Calu3 (cell line): Measurements from ENCODE around the gene EXOSC1. TPM values are rescaled to one million over a fixed set of nuclear protein-coding genes. Genes with fewer than 3 reads are reported as not detected.

Experiments
- BruUV-seq: library from RNA; stranded (reverse); fragments of 400-500 nt; replicated peaks from 2 replicates; lab custom pipeline; 2021; lab: Mats Ljungman, UMichigan
- CTCF ChIA-PET: fragments of 300-600 bp; sonication (Branson Sonifier 250); formaldehyde crosslinking; loops from one replicate; lab custom pipeline; 2022; ENCODE audit warnings: antibody characterized with exemption; lab: Charles Lee
- DNase-seq: peaks from one replicate; pipeline ENCODE4 v3.0.0; 2022
- H3K27ac Mint-ChIP-seq: one replicate; pipeline ENCODE4 v1.8.0; 2022; ENCODE audit warnings: mixed read lengths; ENCODE audit not compliant: unreplicated experiment
- H3K27me3 Mint-ChIP-seq: one replicate; pipeline ENCODE4 v1.8.0; 2022; ENCODE audit warnings: mixed read lengths; ENCODE audit not compliant: unreplicated experiment
- H3K36me3 Mint-ChIP-seq: one replicate; pipeline ENCODE4 v1.8.0; 2022; ENCODE audit warnings: mild to moderate bottlenecking, moderate library complexity, mixed read lengths; ENCODE audit not compliant: insufficient read depth, unreplicated experiment
- H3K4me1 Mint-ChIP-seq: one replicate; pipeline ENCODE4 v1.8.0; 2022; ENCODE audit warnings: mild to moderate bottlenecking, low read depth, mixed read lengths; ENCODE audit not compliant: unreplicated experiment
- H3K4me3 Mint-ChIP-seq: one replicate; pipeline ENCODE4 v1.8.0; 2022; ENCODE audit warnings: mild to moderate bottlenecking, low read depth, moderate library complexity, mixed read lengths; ENCODE audit not compliant: unreplicated experiment
- H3K9me3 Mint-ChIP-seq: one replicate; pipeline ENCODE4 v1.8.0; 2022; ENCODE audit warnings: low read depth, mixed read lengths; ENCODE audit not compliant: unreplicated experiment
- intact Hi-C: fragments of 100-400 bp; cut with micrococcal nuclease; formaldehyde crosslinking; loops from one replicate; pipeline ENCODE4 v1.10.0; 2022; ENCODE audit not compliant: unreplicated experiment
- total RNA-seq: library from RNA; stranded (reverse); gene quantifications from 2 replicates; pipeline ENCODE4 v1.2.3, GENCODE V29; 2022
- TF ChIP-seq, protein P1 (sequence below): fragments of 200-600 bp; IDR thresholded peaks from one replicate; pipeline ENCODE4 v1.8.0; 2022; ENCODE audit warnings: antibody characterized with exemption; ENCODE audit not compliant: unreplicated experiment

Gene EXOSC1
- total RNA-seq, 1 experiment from 2014 or later, result 29.5 TPM

DNA sequence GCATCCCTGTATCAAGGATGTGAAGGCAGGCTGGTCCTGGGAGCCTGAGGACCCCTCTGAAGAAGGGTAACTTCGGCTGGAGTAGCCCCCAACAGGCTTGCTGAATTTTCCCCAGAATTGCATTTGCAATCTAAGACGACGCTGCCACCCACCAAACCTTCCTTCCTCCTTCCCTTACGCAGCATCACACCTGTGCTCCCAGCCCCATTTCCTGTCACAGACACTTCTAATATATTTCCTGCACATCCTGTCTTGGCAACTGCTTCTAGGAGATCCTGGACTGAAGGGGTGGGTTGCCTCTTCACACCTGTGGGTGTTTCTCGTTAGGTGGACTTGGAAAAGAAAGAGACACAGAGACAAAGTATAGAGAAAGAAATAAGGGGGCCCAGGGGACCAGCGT, 29.2 kb downstream of the EXOSC1 start:
- H3K4me3 Mint-ChIP-seq, result no peak overlapping the region
- no peak for DNase-seq
- H3K4me1 Mint-ChIP-seq, result peaks cover 8% of the 10 kb centered on the region
- H3K36me3 Mint-ChIP-seq, result no peaks in the 10 kb centered on the region
- CTCF ChIA-PET, result no interaction called here
- intact Hi-C loops, result no loop called here
- TF ChIP-seq, protein P1, sequence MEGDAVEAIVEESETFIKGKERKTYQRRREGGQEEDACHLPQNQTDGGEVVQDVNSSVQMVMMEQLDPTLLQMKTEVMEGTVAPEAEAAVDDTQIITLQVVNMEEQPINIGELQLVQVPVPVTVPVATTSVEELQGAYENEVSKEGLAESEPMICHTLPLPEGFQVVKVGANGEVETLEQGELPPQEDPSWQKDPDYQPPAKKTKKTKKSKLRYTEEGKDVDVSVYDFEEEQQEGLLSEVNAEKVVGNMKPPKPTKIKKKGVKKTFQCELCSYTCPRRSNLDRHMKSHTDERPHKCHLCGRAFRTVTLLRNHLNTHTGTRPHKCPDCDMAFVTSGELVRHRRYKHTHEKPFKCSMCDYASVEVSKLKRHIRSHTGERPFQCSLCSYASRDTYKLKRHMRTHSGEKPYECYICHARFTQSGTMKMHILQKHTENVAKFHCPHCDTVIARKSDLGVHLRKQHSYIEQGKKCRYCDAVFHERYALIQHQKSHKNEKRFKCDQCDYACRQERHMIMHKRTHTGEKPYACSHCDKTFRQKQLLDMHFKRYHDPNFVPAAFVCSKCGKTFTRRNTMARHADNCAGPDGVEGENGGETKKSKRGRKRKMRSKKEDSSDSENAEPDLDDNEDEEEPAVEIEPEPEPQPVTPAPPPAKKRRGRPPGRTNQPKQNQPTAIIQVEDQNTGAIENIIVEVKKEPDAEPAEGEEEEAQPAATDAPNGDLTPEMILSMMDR, result no peak
- no TSS peak for BruUV-seq
- H3K27ac Mint-ChIP-seq, result no peak overlapping the region
- H3K27me3 Mint-ChIP-seq, result no peaks in the 10 kb centered on the region
- no peaks in the 10 kb centered on the region for H3K9me3 Mint-ChIP-seq

DNA sequence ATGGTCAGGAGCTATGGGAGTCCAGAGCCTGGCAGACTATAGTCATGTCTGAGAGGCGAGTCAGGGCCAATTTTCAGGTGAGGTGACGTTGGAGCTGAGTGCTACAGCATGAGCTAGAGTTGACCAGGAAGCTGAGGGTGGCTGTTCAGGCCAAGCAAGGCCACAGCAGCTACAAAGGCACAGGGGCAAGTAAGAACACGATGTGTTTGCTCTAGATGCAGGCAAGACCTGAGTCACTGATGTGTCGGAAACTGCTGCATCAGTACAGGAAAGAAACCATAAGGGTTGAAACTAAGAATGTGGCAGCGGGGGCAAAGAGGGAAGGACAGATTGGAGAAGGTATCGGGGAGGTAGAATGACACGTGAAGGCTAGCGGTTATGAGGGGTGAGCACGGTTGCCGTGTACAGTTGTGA, 32.9 kb downstream of the EXOSC1 start:
- no peaks in the 10 kb centered on the region for H3K9me3 Mint-ChIP-seq
- no peak overlapping the region for H3K27ac Mint-ChIP-seq
- CTCF ChIA-PET, result no interaction called here
- intact Hi-C loops, result no loop called here
- TF ChIP-seq, protein P1, result no peak
- peaks cover 8% of the 10 kb centered on the region for H3K4me1 Mint-ChIP-seq
- peaks cover 4% of the 10 kb centered on the region for H3K36me3 Mint-ChIP-seq
- H3K27me3 Mint-ChIP-seq, result no peaks in the 10 kb centered on the region
- peak; percentile 7 for DNase-seq
- no peak overlapping the region for H3K4me3 Mint-ChIP-seq
- BruUV-seq, result no TSS peak

DNA sequence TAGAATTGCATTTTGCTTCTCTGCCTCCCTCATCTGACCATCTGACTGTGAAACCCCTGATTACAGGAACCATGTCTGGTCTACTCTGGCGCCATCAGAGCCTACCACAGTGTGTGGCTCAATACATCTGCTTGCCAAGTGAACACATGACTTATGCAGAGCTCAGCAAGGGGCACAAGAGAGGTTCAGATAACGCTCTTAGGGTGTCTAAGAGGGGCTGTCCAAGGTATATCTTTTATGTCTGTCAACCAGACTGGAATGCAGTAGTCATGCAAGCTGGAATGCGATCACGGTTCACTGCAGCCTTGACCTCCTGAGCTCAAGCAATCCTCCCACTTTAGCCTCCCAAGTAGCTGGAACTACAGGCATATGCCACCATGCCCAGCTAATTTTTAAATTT, 34.4 kb downstream of the EXOSC1 start:
- no peak for DNase-seq
- H3K36me3 Mint-ChIP-seq, result peaks cover 4% of the 10 kb centered on the region
- CTCF ChIA-PET, result interaction anchor here (0.7 kb wide), 1 partner anchor 10 kb away, joined by 3 read pairs; the partner anchor contains the start of gene RRP12
- peaks cover 8% of the 10 kb centered on the region for H3K4me1 Mint-ChIP-seq
- H3K9me3 Mint-ChIP-seq, result no peaks in the 10 kb centered on the region
- TF ChIP-seq, protein P1, result no peak
- no peak overlapping the region for H3K4me3 Mint-ChIP-seq
- H3K27ac Mint-ChIP-seq, result no peak overlapping the region
- BruUV-seq, result no TSS peak
- intact Hi-C loops, result no loop called here
- no peaks in the 10 kb centered on the region for H3K27me3 Mint-ChIP-seq

DNA sequence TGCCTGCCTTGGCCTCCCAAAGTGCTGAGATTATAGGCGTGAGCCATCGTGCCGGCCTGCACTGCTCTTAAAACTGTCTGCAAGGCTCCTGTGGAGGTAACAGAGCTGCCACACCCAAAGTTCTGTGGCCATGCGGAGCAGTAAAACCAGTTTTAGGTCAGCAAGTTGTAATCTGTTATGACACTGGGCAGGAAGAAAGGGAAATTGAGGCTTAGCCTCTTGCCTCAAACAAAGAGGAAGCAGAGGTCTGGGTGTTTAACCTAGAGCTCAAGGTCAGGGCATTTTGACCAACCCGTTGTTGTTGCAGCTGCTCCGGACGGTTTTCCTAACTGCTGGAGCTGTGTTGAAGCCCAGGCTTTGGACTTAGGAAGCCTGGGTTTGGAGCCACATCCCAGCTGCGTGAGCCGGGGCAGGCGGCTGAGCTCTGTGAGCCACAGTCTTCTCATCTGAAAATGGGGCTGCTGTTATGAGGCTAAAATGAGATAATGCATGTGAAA, 37.3 kb downstream of the EXOSC1 start:
- no peaks in the 10 kb centered on the region for H3K9me3 Mint-ChIP-seq
- no peak overlapping the region for H3K4me3 Mint-ChIP-seq
- no peak overlapping the region for H3K27ac Mint-ChIP-seq
- H3K36me3 Mint-ChIP-seq, result peaks cover 4% of the 10 kb centered on the region
- peaks cover 8% of the 10 kb centered on the region for H3K4me1 Mint-ChIP-seq
- no TSS peak for BruUV-seq
- CTCF ChIA-PET, result no interaction called here
- H3K27me3 Mint-ChIP-seq, result no peaks in the 10 kb centered on the region
- peak; percentile 17 for DNase-seq
- intact Hi-C loops, result no loop called here
- TF ChIP-seq, protein P1, result no peak
